Mesodermal cell (in vitro differentiated cells): Measurements from ENCODE around the gene ALDOC.

Source experiments
- H3K27ac ChIP-seq: 2 replicates; pipeline ENCODE4 v1.7.0; 2013; ENCODE audit warnings: mild to moderate bottlenecking, low read depth, low read length, moderate library complexity; ENCODE audit not compliant: severe bottlenecking
- H3K36me3 ChIP-seq: 2 replicates; pipeline ENCODE4 v1.7.1; 2013; ENCODE audit warnings: mild to moderate bottlenecking, low read length, moderate library complexity; ENCODE audit not compliant: control insufficient read depth, insufficient read depth
- H3K4me1 ChIP-seq: one replicate; pipeline ENCODE4 v1.7.1; 2013; ENCODE audit warnings: mild to moderate bottlenecking, low read length; ENCODE audit not compliant: insufficient read depth, control insufficient read depth, poor library complexity, severe bottlenecking
- H3K4me3 ChIP-seq: 2 replicates; pipeline ENCODE4 v1.7.0; 2013; ENCODE audit warnings: low read length, control low read depth, mild to moderate bottlenecking; ENCODE audit not compliant: insufficient read depth, poor library complexity, severe bottlenecking; ENCODE audit errors: extremely low read depth
- H3K9me3 ChIP-seq: 2 replicates; pipeline ENCODE4 v1.7.1; 2013; ENCODE audit warnings: mild to moderate bottlenecking, low read length, moderate library complexity; ENCODE audit not compliant: control insufficient read depth
- WGBS, 2 experiments: methylation state at CpG; one replicate each; pipeline ENCODE4 v1.1.5; 2013; ENCODE audit warnings: missing lambda C conversion rate in 2 of 2; ENCODE audit not compliant: insufficient coverage in 2 of 2; 5-methylcytosine and 5-hydroxymethylcytosine counted together

The ALDOC gene

GRCh38 chr17:28529013-28529400, 47.7 kb downstream of the ALDOC start:
- WGBS, 2 experiments = no CpG with 5 or more reads among the region's 3 CpGs
- Histone ChIP-seq H3K9me3 (no peaks in the 10 kb centered on the region), H3K4me1 (peaks cover 17% of the 10 kb centered on the region), H3K36me3 (no peaks in the 10 kb centered on the region), H3K4me3 (no peak overlapping the region), H3K27ac (no peak overlapping the region)

- WGBS, 2 experiments = 50 to 73% methylated on average over 3 to 7 of the region's 9 CpGs
- H3K27ac ChIP-seq = no peak overlapping the region
- H3K4me3 ChIP-seq = no peak overlapping the region
- H3K36me3 ChIP-seq = no peaks in the 10 kb centered on the region
- H3K9me3 ChIP-seq = no peaks in the 10 kb centered on the region
- H3K4me1 ChIP-seq = peaks cover 17% of the 10 kb centered on the region
These were observed 48.2 kb downstream of the ALDOC start for GRCh38 chr17:28528327-28529012.

GRCh38 chr17:28527859-28528258, 48.8 kb downstream of the ALDOC start:
- 94 to 100% methylated on average over 1 to 2 of the region's 2 CpGs for WGBS, 2 experiments
- no peaks in the 10 kb centered on the region for H3K36me3 ChIP-seq
- H3K4me1 ChIP-seq = peaks cover 17% of the 10 kb centered on the region
- H3K27ac ChIP-seq = no peak overlapping the region
- no peaks in the 10 kb centered on the region for H3K9me3 ChIP-seq
- no peak overlapping the region for H3K4me3 ChIP-seq

- no peak overlapping the region for H3K4me3 ChIP-seq
- no peaks in the 10 kb centered on the region for H3K9me3 ChIP-seq
- 88 to 100% methylated on average over 1 of the region's 2 CpGs for WGBS, 2 experiments
These were observed 49.5 kb downstream of the ALDOC start for GRCh38 chr17:28527181-28527681.

GRCh38 chr17:28526381-28526780, 50.3 kb downstream of the ALDOC start:
- H3K9me3 ChIP-seq = no peaks in the 10 kb centered on the region
- WGBS, 2 experiments = 89 to 96% methylated on average over 3 to 6 of the region's 8 CpGs
- H3K4me1 ChIP-seq = peaks cover 17% of the 10 kb centered on the region
- no peak overlapping the region for H3K4me3 ChIP-seq
- H3K27ac ChIP-seq = peak overlapping the region; percentile 10
- no peaks in the 10 kb centered on the region for H3K36me3 ChIP-seq

More at GRCh38 chr17:28527181-28527681, 49.5 kb downstream of the ALDOC start:
- Histone ChIP-seq H3K4me1 (peaks cover 17% of the 10 kb centered on the region), H3K27ac (no peak overlapping the region), H3K36me3 (no peaks in the 10 kb centered on the region)

GRCh38 chr17:28524476-28525424, 51.9 kb downstream of the ALDOC start:
- Histone ChIP-seq H3K4me1 (peaks cover 17% of the 10 kb centered on the region), H3K4me3 (no peak overlapping the region), H3K27ac (peak overlapping the region; percentile 41), H3K36me3 (no peaks in the 10 kb centered on the region), H3K9me3 (no peaks in the 10 kb centered on the region)
- whole genome bisulfite sequencing, 2 experiments = 95 to 98% methylated on average over 20 to 25 of the region's 25 CpGs

- Histone ChIP-seq H3K27ac (no peak overlapping the region), H3K9me3 (no peaks in the 10 kb centered on the region), H3K4me3 (no peak overlapping the region), H3K4me1 (peaks cover 17% of the 10 kb centered on the region), H3K36me3 (no peaks in the 10 kb centered on the region)
- 87 to 94% methylated on average over 13 to 15 of the region's 15 CpGs for WGBS, 2 experiments
These were observed 52.8 kb downstream of the ALDOC start for GRCh38 chr17:28523876-28524275.

- H3K4me3 ChIP-seq = no peak overlapping the region
- H3K4me1 ChIP-seq = peaks cover 13% of the 10 kb centered on the region
- 85 to 93% methylated on average over 4 to 6 of the region's 6 CpGs for WGBS, 2 experiments
- no peak overlapping the region for H3K27ac ChIP-seq
- no peaks in the 10 kb centered on the region for H3K9me3 ChIP-seq
- no peaks in the 10 kb centered on the region for H3K36me3 ChIP-seq
These were observed 53.5 kb downstream of the ALDOC start for GRCh38 chr17:28523186-28523585.
